Naive thymus-derived CD4-positive, alpha-beta T cell (primary cell): ENCODE results near the gene NDST3. TPM values are rescaled to one million over a fixed set of nuclear protein-coding genes. Genes with fewer than 3 reads are reported as not detected.
A peak's percentile ranks its signal among the peaks of the same experiment; 100 is the strongest.

Experiments used
- ATAC-seq: fragments of 150-1000 bp; cut with Tn5 transposase; 2 replicates; pipeline ENCODE4 v1.10.0; 2021; ENCODE audit warnings: mild to moderate bottlenecking, moderate library complexity
- CTCF ChIA-PET: fragments of 350-600 bp; sonication (Branson Sonifier 250); formaldehyde crosslinking; loops from one replicate; lab custom pipeline; 2021; ENCODE audit warnings: antibody characterized with exemption; lab: Charles Lee
- POLR2A ChIA-PET: fragments of 350-600 bp; sonication (Branson Sonifier 250); formaldehyde crosslinking; loops from one replicate; lab custom pipeline; 2021; ENCODE audit warnings: antibody characterized with exemption, inconsistent platforms; lab: Charles Lee
- DNase-seq, 9 donors: peaks; one replicate each; pipeline versions ENCODE4 v3.0.0 to v3.0.0-alpha.2; 2020 to 2022; ENCODE audit warnings: mixed read lengths in 1 of 9
- H3K27ac ChIP-seq: one replicate; pipeline ENCODE4 v1.7.0; 2013; ENCODE audit warnings: mild to moderate bottlenecking, low read depth, low read length, moderate library complexity
- H3K27me3 ChIP-seq, 2 donors: one replicate each; pipeline ENCODE4 v1.7.0; 2013; ENCODE audit warnings: low read length in 2 of 2, mild to moderate bottlenecking in 2 of 2, moderate library complexity in 2 of 2; ENCODE audit not compliant: control insufficient read depth in 2 of 2, insufficient read depth in 2 of 2
- H3K36me3 ChIP-seq, 3 experiments: 1 replicate in 2 of 3; 2 replicates in 1 of 3; pipeline ENCODE4 v1.7.0; 2013; ENCODE audit warnings: low read length in 3 of 3, mild to moderate bottlenecking in 3 of 3, moderate library complexity in 1 of 3; ENCODE audit not compliant: insufficient read depth in 3 of 3, control insufficient read depth in 2 of 3
- H3K4me1 ChIP-seq, 2 donors: one replicate each; pipeline ENCODE4 v1.7.0; 2013; ENCODE audit warnings: low read length in 2 of 2, mild to moderate bottlenecking in 2 of 2, moderate library complexity in 1 of 2; ENCODE audit not compliant: control insufficient read depth in 2 of 2, insufficient read depth in 2 of 2
- H3K4me3 ChIP-seq: 2 replicates; pipeline ENCODE4 v1.7.0; 2013; ENCODE audit warnings: mild to moderate bottlenecking, low read length
- H3K9me3 ChIP-seq, 3 experiments: 1 replicate in 2 of 3; 2 replicates in 1 of 3; pipeline ENCODE4 v1.7.0; 2013; ENCODE audit warnings: low read length in 3 of 3; ENCODE audit not compliant: control insufficient read depth in 2 of 3
- H3K27ac Mint-ChIP-seq, 9 donors: one replicate each; pipeline ENCODE4 v1.8.0; 2020 to 2022; ENCODE audit warnings: mixed read lengths in 9 of 9, mild to moderate bottlenecking in 8 of 9, moderate library complexity in 5 of 9, inconsistent platforms in 2 of 9
- H3K27me3 Mint-ChIP-seq, 5 donors: one replicate each; pipeline ENCODE4 v1.8.0; 2021 to 2022; ENCODE audit warnings: mixed read lengths in 5 of 5, mild to moderate bottlenecking in 1 of 5
- H3K36me3 Mint-ChIP-seq, 5 donors: one replicate each; pipeline ENCODE4 v1.8.0; 2020 to 2022; ENCODE audit warnings: mixed read lengths in 5 of 5, mild to moderate bottlenecking in 3 of 5, inconsistent platforms in 1 of 5
- H3K4me1 Mint-ChIP-seq, 7 donors: one replicate each; pipeline ENCODE4 v1.8.0; 2020 to 2022; ENCODE audit warnings: mixed read lengths in 7 of 7, mild to moderate bottlenecking in 3 of 7, inconsistent platforms in 1 of 7
- H3K4me3 Mint-ChIP-seq, 10 donors: one replicate each; pipeline ENCODE4 v1.8.0; 2020 to 2022; ENCODE audit warnings: mild to moderate bottlenecking in 10 of 10, mixed read lengths in 10 of 10, moderate library complexity in 6 of 10, inconsistent platforms in 2 of 10
- H3K9me3 Mint-ChIP-seq, 11 donors: one replicate each; pipeline ENCODE4 v1.8.0; 2020 to 2022; ENCODE audit warnings: mixed read lengths in 11 of 11, mild to moderate bottlenecking in 4 of 11, inconsistent platforms in 1 of 11, moderate library complexity in 1 of 11
- intact Hi-C, 2 donors: fragments of 100-400 bp; cut with micrococcal nuclease; formaldehyde crosslinking; loops; one replicate each; pipeline ENCODE4 v1.15.1; 2023
- polyA plus RNA-seq, 2 donors: library from polyadenylated mRNA; unstranded; fragments of 300-500 nt; fragmentation: Illumina TruSeq; gene quantifications; one replicate each; pipeline ENCODE4 v1.2.3, GENCODE V29; 2021
- total RNA-seq, 6 experiments: library from RNA in 5 of 6; stranded (reverse) in 5 of 6; gene quantifications; 1 replicate in 5 of 6; 2 replicates in 1 of 6; pipeline ENCODE4 v1.2.3 and lab custom pipeline; 2021 to 2026

NDST3 gene
- total and polyA plus RNA-seq, 7 experiments from 2014 or later: 0.17 to 0.18 TPM; not detected in 5

GRCh38 chr4:118280501-118281218, 246.4 kb downstream of the NDST3 start:
- H3K27ac ChIP-seq: peak overlapping the region; percentile 94
- Mint-ChIP-seq H3K27me3 (no peaks in the 10 kb centered on the region), H3K36me3 (peaks cover 0 to 25% (median 9%) of the 10 kb centered on the region in 5 donors)

GRCh38 chr4:118281611-118282442, 247.5 kb downstream of the NDST3 start:
- Histone ChIP-seq H3K4me1 (peaks cover 16 to 20% of the 10 kb centered on the region in 2 donors), H3K27ac (peak overlapping the region; percentile 34), H3K36me3 (peaks cover 0 to 8% (median 0%) of the 10 kb centered on the region in 3 experiments), H3K27me3 (no peaks in the 10 kb centered on the region), H3K4me3 (no peak overlapping the region), H3K9me3 (no peaks in the 10 kb centered on the region)
- ChIA-PET CTCF (interaction anchor here (0.5 kb wide), 1 partner anchor 84 kb away, joined by 3 read pairs; no protein-coding TSS in a partner anchor), POLR2A (no interaction called here)
- H3K4me1 Mint-ChIP-seq: peaks cover 24 to 67% (median 49%) of the 10 kb centered on the region in 7 donors
- H3K36me3 Mint-ChIP-seq: peaks cover 0 to 25% (median 9%) of the 10 kb centered on the region in 5 donors
- intact Hi-C loops: loop anchor here (1.0 kb wide), 4 partner anchors 71 to 608 kb away; partner anchors contain the start of genes PRSS12 (in 2 of the 2) and METTL14 (in 1 of the 2)
- no peak for ATAC-seq
- peak overlapping the region in 5 of 10 donors; percentile 28 to 94 (median 66) for H3K4me3 Mint-ChIP-seq
- peak overlapping the region in 7 of 9 donors; percentile 27 to 98 (median 84) for H3K27ac Mint-ChIP-seq
- DNase-seq: no peak
- no peaks in the 10 kb centered on the region for H3K27me3 Mint-ChIP-seq
- peaks cover 0 to 4% (median 0%) of the 10 kb centered on the region in 11 donors for H3K9me3 Mint-ChIP-seq

More at GRCh38 chr4:118280501-118281218, 246.4 kb downstream of the NDST3 start:
- intact Hi-C loops: loop anchor here (1.0 kb wide), 4 partner anchors 73 to 610 kb away; partner anchors contain the start of genes PRSS12 (in 2 of the 2) and METTL14 (in 1 of the 2)
- no peak for ATAC-seq
- Histone ChIP-seq H3K27me3 (no peaks in the 10 kb centered on the region), H3K9me3 (no peaks in the 10 kb centered on the region), H3K4me1 (peaks cover 16 to 20% of the 10 kb centered on the region in 2 donors), H3K4me3 (peak overlapping the region; percentile 80), H3K36me3 (peaks cover 0 to 8% (median 0%) of the 10 kb centered on the region in 3 experiments)
- POLR2A ChIA-PET: no interaction called here
- CTCF ChIA-PET: interaction anchor here (0.5 kb wide), 1 partner anchor 85 kb away, joined by 3 read pairs; no protein-coding TSS in a partner anchor
- H3K4me3 Mint-ChIP-seq: peak overlapping the region; percentile 52 to 98 (median 92)
- H3K4me1 Mint-ChIP-seq: peaks cover 24 to 67% (median 49%) of the 10 kb centered on the region in 7 donors
- H3K9me3 Mint-ChIP-seq: peaks cover 0 to 4% (median 0%) of the 10 kb centered on the region in 11 donors
- DNase-seq: peak in 6 of 9 donors; percentile 27 to 56 (median 41)
- H3K27ac Mint-ChIP-seq: peak overlapping the region in 8 of 9 donors; percentile 54 to 99 (median 84)

GRCh38 chr4:118282692-118283091, 248.4 kb downstream of the NDST3 start:
- POLR2A ChIA-PET: no interaction called here
- peaks cover 16 to 20% of the 10 kb centered on the region in 2 donors for H3K4me1 ChIP-seq
- H3K36me3 Mint-ChIP-seq: peaks cover 0 to 25% (median 9%) of the 10 kb centered on the region in 5 donors

GRCh38 chr4:118284169-118284568, 249.9 kb downstream of the NDST3 start:
- H3K4me3 Mint-ChIP-seq: no peak overlapping the region
- Histone ChIP-seq H3K27me3 (no peaks in the 10 kb centered on the region), H3K27ac (no peak overlapping the region), H3K36me3 (peaks cover 0 to 8% (median 0%) of the 10 kb centered on the region in 3 experiments), H3K4me3 (no peak overlapping the region), H3K9me3 (no peaks in the 10 kb centered on the region), H3K4me1 (peaks cover 16 to 20% of the 10 kb centered on the region in 2 donors)
- H3K36me3 Mint-ChIP-seq: peaks cover 0 to 23% (median 4%) of the 10 kb centered on the region in 5 donors
- peaks cover 16 to 52% (median 43%) of the 10 kb centered on the region in 7 donors for H3K4me1 Mint-ChIP-seq
- no peaks in the 10 kb centered on the region for H3K27me3 Mint-ChIP-seq
- intact Hi-C loops: no loop called here
- H3K9me3 Mint-ChIP-seq: no peaks in the 10 kb centered on the region
- DNase-seq (no peak), ATAC-seq (no peak)
- CTCF ChIA-PET: no interaction called here
- POLR2A ChIA-PET: no interaction called here
- peak overlapping the region in 1 of 9 donors; percentile 6 for H3K27ac Mint-ChIP-seq

More at GRCh38 chr4:118282692-118283091, 248.4 kb downstream of the NDST3 start:
- Mint-ChIP-seq H3K27ac (peak overlapping the region in 7 of 9 donors; percentile 12 to 98 (median 64)), H3K9me3 (peaks cover 0 to 4% (median 0%) of the 10 kb centered on the region in 11 donors), H3K27me3 (no peaks in the 10 kb centered on the region), H3K4me1 (peaks cover 21 to 64% (median 46%) of the 10 kb centered on the region in 7 donors), H3K4me3 (peak overlapping the region in 2 of 10 donors; percentile 28 to 42)
- Histone ChIP-seq H3K36me3 (peaks cover 0 to 8% (median 0%) of the 10 kb centered on the region in 3 experiments), H3K27ac (no peak overlapping the region), H3K27me3 (no peaks in the 10 kb centered on the region), H3K4me3 (no peak overlapping the region), H3K9me3 (no peaks in the 10 kb centered on the region)
- intact Hi-C loops: no loop called here
- DNase-seq: no peak
- ATAC-seq: no peak
- CTCF ChIA-PET: no interaction called here

- Mint-ChIP-seq H3K9me3 (no peaks in the 10 kb centered on the region), H3K4me3 (no peak overlapping the region), H3K36me3 (peaks cover 0 to 25% (median 10%) of the 10 kb centered on the region in 5 donors), H3K27me3 (peaks cover 0 to 4% (median 0%) of the 10 kb centered on the region in 5 donors), H3K4me1 (peaks cover 8 to 35% (median 28%) of the 10 kb centered on the region in 7 donors), H3K27ac (no peak overlapping the region)
- Histone ChIP-seq H3K27ac (no peak overlapping the region), H3K4me1 (peaks cover 2 to 7% of the 10 kb centered on the region in 2 donors), H3K27me3 (no peaks in the 10 kb centered on the region), H3K9me3 (no peaks in the 10 kb centered on the region), H3K4me3 (no peak overlapping the region), H3K36me3 (peaks cover 0 to 8% (median 0%) of the 10 kb centered on the region in 3 experiments)
- ChIA-PET CTCF (no interaction called here), POLR2A (no interaction called here)
- ATAC-seq (no peak), DNase-seq (no peak)
- intact Hi-C loops: no loop called here
Measured at GRCh38 chr4:118285931-118286330, 251.6 kb downstream of the NDST3 start.

GRCh38 chr4:118286685-118287084, 252.4 kb downstream of the NDST3 start:
- Histone ChIP-seq H3K27ac (no peak overlapping the region), H3K4me3 (no peak overlapping the region), H3K36me3 (peaks cover 0 to 8% (median 0%) of the 10 kb centered on the region in 3 experiments), H3K9me3 (no peaks in the 10 kb centered on the region), H3K27me3 (no peaks in the 10 kb centered on the region), H3K4me1 (peaks cover 0 to under 1% of the 10 kb centered on the region in 2 donors)
- no peak overlapping the region for H3K4me3 Mint-ChIP-seq
- ATAC-seq (no peak), DNase-seq (no peak)
- intact Hi-C loops: no loop called here
- peaks cover 0 to 24% (median 5%) of the 10 kb centered on the region in 5 donors for H3K36me3 Mint-ChIP-seq
- CTCF ChIA-PET: no interaction called here
- H3K4me1 Mint-ChIP-seq: peaks cover 5 to 28% (median 20%) of the 10 kb centered on the region in 7 donors
- no peak overlapping the region for H3K27ac Mint-ChIP-seq
- POLR2A ChIA-PET: no interaction called here
- H3K9me3 Mint-ChIP-seq: no peaks in the 10 kb centered on the region
- peaks cover 0 to 7% (median 0%) of the 10 kb centered on the region in 5 donors for H3K27me3 Mint-ChIP-seq
